M059J (cell line): ENCODE data around the gene C19orf12. TPM values are rescaled to one million over a fixed set of nuclear protein-coding genes. Genes with fewer than 3 reads are reported as not detected.
"Not testable (repeated sequence)": the region's sequence is repeated elsewhere in the genome, so short reads cannot be mapped to it uniquely, and the experiment has no call there.

Experiments
- DNase-seq: peaks from one replicate; pipeline ENCODE4 v3.0.0-alpha.2; 2012; ENCODE audit warnings: low read depth
- total RNA-seq: library from RNA; depleted of rRNA; stranded (reverse); fragments of >200 nt; shearing (Covaris generic); gene quantifications from 2 replicates; pipeline ENCODE4 v1.2.3, GENCODE V29; 2014

The C19orf12 gene
- total RNA-seq, 1 experiment from 2014 or later, result 29.0 TPM

DNA sequence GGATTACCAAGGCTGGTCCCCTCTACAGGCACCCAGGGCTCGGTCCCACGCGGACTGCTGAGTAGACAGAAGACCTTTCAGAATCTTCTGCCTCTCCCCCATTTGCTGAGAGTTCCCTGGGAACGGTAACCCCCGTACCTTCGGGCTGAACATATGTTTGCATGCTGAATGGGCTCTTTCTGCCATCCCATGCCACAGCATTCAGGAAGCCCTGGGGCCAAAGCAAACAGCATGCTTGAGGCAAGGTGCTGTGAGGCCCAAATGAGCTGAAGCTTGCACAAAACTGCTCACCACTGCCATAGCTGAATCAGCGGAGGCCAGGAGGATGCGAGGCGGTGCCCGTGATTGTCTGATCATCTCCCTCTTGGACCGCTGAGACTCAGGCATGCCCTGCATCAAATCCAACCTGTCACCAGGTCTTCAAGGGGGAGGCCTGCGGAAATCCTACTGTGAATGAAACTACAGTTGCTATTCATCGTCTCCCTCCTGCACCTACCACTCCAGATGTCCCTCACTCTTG lies 16.3 kb upstream of the C19orf12 start:
- no peak for DNase-seq

DNA sequence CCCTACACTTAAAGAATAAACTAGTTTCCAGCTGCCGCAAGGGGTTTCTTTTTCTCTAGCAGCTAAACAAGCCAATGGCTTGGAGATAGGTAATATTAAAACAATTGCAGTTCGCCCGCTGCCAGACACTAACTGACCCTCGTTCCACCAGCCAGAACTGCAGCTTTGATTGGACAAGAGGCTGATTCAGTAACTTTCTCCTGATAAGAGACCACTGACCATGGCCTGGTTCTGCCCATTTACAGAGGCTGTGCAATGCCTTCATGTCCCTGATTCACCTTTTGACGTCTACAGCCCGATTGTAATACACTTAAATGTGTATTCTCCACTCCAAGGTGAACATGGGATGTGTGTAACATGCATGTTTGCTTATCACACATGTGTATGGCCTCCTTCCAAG lies 12.8 kb upstream of the C19orf12 start:
- no peak for DNase-seq

DNA sequence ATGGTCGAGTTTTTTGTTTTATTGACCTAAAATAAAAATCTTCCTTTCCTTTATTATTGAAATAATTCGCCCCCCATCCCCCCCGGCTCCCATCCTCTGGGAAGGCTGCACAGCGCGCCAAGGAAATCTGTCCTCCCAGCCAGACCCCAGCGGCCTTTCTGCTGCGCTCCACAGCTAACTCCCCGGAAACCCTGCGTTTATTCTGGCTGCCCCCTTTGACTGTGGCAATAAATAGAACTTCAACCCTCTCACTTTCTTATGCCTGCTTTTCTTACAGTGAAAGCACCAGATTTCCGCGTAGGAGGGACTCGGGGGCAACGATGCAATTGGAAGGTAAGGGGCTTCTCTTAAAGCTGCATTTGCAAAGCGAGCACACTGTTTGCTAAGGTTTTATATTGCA lies 9.7 kb upstream of the C19orf12 start:
- DNase-seq, result no peak

DNA sequence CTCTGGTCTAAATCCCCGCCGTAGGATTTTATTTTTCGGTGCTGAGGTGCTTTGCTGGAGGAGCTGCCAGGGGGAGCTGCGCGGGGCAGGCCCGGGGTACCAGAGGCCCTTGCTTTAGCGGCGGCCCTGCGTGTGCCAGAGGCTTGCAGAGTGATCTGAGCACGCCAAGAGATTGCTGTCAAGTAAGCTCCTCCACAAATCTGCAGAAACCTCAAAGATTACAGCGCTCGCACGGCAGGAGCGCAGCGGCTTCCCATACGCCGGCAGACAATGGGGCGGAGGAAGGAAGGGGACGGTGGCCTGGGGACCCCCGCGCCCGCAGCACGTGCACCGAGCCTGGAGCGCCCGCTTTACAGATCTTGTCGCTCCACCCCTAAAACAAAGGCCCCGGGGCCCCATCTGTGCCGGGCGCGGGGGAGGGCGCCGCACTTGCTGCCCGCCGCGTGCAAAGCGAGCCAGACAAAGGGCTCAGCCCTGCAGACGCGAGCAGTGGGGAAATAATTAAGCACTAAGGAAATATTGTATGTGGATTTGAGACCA lies 9.1 kb upstream of the C19orf12 start:
- DNase-seq, result no peak

DNA sequence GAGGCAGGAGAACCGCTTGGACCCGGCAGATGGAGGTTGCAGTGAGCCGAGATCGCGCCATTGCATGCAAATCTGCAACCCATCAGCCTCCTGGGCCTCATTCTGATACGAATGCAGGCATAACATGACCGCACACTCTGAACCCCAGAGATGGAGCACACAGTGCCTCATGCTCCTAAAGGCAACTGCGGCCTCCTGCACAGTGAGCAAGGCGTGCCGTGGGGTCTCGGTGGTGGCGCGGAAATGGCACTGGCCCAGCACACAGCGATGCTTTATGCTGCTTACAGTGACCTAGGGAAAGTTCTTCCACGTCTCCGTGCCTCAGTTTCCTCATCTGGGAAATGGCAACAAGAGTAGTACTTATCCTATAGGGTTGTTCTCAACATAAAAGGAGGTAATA lies 2.0 kb upstream of the C19orf12 start:
- no peak for DNase-seq

DNA sequence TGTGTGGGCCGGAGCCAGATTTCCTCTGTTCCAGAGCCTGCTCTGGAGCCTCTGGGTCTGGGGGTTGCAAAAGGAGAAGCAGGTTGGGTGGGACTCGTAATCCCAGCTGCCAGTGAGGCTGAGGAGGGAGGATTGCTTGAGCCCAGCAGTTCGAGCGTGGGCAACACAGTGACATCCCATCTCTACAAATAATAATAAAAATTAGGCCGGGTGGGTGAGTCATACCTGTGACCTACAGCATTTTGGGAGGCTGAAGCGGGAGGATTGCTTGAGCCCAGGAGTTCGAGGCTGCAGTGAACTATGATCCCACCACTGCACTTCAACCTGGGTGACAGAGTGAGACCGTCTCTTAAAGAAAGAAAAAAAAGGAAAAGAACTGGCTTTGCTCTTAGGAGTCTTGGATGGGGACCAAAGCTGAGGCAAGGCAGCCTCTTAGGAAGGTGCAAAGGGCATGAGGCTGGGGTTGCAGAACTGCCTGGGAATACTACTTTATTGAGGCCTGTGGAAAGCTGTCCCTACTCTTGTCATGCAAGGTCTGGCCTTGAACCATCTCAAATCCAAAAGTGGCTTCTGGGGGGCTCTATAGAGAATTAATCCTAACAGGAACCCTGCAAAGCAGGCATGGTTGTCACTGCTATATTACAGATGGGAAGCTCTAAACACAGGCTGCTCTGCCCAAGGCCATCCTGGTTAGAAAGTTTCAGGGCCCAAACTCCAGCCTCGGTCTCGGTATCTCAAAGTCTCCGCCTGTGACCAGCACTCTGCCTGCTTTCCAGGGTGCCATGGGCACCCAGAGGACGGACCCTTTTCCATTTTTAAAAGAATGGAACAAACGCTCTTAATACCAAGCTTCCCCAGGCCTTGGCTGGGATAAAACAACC lies 880 bp upstream of the C19orf12 start:
- DNase-seq, result peak; percentile 36

DNA sequence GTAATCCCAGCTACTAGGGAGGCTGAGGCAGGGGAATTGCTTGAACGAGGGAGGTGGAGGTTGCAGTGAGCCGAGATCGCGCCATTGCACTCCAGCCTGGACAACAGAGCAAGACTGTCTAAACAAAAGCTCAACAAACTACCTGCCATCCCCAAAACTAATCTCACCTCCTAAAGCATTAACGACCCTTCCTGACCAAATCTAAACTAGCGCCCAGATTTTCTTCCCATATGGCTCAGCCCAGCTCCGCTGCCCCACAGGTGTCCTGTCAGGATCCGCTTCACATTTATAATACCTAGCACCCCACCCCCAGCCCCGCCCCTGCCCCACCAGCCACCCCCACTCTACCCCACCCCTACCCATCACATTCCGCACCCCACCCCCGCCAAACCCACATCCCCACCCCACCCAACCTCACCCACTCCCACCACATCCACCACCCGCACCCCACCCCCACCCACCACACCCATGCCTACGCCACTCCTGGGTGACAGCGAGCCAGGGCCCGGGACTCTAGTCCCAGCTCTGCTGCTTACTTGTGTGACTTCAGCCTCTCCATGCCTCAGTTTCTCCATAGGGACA lies 599 bp downstream of the C19orf12 start:
- DNase-seq, result no peak

DNA sequence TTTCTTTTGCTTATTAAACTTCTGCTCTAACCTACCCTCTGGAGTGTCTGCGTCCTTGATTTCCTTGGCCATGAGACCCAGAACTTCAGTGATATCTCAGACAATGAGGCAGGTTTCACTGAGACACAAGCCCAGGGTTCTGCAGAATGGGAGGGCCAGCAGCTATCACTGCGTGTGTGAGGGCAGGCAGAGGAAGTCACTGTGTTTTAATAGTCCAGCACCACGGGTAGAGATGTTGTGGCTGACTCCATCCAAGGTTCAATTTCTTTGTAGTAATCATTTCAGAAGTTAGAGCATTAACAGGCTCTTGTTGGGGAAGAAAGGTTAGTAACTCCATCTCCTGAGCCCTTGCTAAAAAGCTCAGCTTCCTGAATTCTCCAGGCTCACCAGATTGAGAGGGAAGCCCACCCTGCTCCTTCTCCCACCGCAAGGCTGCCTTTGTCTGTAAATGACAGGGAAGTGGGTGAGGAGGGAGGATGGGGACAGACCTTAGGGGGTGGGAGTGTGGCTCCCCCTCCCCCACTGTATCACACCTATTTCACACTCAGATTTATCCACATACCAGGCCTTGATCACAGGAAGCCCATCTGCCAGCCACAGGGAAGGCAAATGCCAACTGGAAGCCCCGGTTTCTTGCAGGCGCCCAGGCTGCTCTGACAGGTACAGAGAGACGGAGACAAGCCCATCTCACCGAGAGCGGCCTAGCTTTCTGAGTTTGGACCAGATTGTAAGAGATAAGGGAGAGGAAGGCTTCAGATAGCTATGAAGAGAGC lies 2.1 kb downstream of the C19orf12 start:
- DNase-seq, result no peak

DNA sequence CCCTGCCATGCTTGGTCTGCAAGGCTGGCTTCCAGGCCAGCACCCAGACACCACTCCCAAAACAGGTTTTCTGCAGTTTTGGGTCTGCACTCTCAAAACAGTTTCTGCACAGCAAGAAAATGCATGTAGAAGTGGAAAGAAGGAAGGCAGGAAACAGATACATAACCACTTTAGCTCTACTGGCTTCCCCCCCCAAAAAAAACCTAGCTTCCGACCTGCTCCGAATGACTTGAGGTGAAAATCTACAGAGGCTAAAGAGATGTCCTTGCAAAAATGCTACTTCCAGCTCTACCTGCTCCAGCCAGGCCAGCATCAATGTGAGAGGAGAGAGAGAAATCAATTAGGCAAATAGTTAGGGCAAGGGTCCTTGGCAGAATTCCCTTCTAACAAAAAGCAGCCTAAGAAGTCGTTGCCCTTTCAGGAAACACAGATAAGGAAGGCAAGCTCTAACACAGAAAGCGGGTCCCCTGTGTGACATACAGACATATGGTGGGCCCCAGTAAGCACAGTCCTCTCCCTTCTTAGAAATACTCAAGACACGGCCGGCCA lies 3.4 kb downstream of the C19orf12 start:
- DNase-seq, result no peak

DNA sequence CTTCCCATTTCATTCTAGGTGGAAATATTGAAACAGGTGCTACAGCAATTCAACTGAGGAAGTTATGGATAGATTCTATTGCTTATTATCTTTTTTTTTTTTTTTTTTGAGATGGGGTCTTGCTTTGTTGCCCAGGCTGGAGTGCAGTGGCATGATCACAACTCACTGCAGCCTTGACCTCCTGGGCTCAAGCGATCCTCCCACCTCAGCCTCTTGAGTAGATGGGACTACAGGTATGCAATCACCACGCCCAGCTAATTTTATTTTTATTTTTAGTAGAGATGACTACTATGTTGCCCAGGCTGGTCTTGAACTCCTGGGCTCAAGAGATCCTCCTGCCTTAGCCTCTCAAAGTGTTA lies 5.6 kb downstream of the C19orf12 start:
- DNase-seq, result not testable (repeated sequence)

DNA sequence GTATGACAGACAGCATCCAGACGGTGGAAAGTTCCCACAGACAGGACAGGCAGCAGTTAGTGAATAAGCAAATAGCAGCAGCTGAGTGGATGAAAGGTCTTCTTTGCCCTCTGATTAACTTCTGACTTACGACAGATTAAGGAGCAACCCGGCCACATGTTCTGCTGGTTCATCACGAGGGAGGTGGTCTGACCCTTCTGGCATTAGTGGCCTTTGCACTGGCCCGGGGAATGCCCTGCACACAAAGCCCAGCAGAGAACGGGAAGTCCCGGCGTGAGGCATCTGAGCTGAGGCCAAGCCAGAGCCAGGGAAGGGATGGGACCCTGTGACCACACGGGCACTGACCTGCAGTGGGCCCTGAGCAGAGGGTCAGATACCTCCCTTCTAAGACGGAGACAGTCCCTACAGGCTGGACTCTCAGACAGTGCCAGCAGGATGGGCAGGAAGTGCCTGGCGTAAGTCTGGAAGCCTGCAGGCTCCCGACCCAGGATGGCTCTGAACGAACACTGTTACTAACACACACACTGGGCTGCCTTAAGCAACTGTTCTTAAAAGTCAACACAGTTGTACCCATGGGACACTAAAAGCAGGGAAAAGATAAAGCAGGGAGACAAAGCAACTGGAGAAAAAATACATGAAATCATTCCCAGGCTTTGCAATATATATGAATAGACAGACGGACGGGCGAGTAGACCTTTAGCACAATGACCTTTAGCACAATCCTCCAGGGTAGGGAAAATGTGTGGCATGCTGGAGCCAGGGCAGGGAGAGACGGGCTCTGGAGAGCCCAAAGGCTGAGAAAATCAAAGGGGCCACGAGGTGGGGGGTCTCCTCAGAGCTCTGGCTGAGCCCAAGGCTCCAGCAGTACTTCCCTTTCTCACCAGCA lies 6.3 kb downstream of the C19orf12 start:
- no peak for DNase-seq

DNA sequence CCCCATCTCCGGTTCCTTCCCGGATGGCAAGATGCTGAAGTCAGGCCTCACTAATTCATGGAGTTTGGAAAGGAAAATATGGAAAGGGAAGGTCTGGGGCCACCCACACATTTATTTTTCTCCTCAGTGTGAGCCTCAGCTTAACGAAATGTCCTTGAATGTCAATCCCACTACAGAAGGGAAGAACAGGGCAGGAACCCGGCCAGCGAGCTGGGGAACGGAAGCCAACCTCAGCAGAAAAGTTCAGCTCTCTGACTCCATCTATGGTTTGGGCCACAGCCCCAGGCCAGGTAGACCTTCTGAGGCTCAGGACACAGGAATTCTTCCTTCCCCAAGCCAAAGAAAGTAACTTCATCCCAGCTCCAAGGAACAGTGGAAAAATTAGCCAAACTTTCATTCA lies 8.4 kb downstream of the C19orf12 start:
- no peak for DNase-seq

DNA sequence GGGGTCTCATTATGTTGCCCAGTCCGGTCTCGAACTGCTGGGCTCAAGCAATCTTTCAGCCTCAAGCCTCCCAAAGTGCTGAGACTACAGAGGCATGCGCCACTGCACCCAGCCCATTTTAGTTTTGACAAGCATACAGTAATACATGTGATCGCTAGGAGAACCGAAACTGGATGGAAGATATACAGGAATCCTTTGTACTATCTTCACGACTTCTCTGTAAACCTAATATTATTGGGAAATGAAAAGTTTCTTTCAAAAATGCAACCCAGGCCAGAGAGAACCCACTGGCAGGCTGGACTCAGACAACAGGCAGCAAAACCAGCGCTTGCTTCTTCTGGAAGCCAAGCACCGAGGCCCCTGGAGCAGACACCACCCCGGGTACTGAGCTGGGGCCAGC lies 9.4 kb downstream of the C19orf12 start:
- DNase-seq, result no peak

DNA sequence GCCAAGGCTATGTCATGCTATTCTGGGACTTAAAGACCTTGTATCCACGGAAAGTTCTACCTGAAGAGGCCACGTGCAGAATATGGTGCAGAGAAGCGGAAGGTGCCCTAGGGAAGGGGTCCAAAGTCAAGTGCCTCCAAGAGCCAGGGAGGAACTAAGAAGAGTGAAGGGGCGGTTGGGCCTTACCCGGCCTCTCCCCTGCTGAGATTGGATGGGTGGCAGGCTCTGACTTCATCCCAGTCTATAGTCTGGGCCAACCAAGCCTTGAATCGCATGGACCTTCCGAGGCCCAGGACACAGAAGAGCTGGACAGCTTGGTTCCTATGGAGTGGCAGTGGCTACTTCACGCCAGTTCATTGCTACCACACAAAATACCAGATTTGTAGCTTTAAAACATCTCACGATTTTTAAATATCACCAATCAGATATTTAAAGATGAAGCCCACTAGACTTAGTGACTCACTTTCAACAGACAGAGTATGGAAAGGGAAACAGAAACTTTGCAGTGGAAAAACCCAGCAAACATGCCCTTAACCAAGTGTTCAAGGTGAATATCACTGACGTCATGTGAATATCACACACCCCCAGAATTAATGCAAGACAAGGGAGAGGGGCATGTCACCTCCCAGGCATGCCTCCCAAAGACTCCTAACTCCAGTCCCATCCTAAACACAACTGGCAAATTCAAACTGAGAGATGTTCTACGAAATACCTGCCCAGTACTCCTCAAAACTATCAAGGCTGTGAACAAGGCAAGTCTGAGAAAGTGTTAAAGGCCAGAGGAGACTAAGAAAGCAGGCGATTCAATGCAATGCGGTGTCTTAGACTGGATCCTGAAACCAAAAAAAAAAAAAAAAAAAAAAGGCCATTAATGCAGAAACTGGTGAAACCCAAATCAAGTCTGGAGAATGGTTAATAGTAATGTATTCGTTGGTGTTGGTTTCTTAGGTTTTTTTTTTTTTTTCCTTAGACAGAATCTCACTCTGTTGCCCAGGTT lies 10.2 kb downstream of the C19orf12 start:
- no peak for DNase-seq

DNA sequence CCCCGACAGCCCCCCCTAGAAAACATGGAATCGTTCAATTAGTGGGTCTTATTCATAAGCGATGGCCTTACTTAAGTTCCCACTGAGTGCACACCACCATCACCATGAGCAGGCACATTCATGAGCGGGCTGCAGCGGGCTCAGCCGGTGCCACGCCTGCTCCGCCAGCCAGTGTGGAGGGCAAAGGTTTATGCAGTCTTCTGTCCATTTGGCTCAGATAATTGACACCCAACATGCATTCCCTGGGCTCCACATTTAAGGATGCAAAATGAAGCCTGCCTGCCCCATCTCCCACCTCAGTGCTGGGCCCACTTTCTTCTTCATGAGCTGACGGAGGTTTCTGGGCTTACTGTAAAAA lies 12.1 kb downstream of the C19orf12 start:
- DNase-seq, result no peak

DNA sequence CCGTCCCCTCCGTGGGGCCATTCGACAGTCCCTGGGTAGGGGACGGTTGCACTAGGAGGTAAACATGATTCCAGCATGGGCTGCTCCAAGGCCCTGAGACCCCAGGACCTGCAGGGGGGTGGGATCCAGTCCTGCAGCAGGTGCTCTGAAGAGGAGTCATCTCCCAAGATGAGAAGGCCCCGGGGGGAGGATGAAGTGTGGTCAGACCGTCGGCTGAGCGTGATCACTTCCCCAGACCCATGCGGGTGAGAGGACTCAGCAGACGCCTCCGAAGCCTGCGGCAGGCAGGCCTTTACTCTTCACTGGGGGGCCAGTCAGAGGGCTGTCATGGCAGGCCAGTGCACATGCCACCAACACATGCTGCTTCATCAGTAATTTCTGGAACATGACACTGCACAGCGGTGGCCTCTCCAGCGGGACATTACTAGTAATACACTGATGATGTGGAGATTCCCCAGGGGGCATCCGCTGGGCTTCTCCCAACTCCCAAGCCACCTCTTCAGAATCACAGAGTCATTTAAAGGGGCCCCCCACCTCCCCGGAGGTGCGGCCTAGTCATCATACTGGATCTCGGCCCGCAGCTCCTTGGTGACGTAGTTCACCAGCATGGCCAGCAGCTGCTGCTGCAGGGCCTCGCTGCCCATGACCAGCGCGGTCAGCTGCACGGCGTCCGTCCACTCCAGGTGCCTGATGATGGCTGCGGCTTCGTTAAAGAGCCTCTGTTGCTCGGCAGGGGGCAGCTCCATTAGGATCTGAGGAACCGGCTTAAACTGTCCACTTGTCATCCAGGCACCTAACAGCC lies 12.7 kb downstream of the C19orf12 start:
- DNase-seq, result no peak

DNA sequence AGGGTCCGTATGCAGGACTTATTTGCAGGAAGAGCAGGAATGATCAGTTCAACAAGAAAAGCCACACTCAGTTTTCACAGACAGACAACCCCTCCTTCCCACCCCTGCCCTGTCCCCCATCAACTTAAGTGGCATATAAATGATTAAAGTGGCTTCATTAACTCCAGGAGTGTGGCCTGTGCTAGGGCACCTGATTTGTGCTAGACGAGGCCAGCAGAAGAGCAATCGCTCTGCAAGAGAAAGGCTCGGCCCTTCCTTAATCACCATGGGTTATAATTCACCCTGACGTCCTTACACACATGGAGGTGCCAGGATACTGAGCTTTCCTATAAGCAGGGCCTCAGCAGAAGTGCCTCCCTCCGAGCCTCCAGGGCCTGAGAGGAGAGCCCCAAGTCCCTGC lies 14.6 kb downstream of the C19orf12 start:
- DNase-seq, result no peak

DNA sequence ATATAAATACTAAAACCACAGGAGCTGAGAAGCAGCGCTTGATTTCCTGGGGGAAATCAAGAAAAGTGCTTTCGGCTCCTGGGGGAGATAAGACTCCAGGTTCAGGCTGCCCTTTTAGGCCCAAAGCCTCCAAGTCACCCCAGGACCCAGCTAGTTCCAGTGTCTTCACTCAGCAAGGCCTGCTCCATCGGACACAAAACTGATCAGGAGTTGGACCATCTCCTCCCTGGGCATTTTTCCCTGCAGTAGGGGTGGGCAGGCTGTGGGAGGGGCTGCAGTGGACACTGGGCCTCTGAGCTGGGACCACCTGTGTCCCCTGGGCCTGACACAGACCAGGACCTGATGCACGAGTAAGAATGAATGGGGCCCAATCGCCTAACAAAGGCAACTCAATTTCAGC lies 15.2 kb downstream of the C19orf12 start:
- no peak for DNase-seq
